Heart left ventricle (tissue), 16 donors: ENCODE data around the gene TLX2. TPM values are rescaled to one million over a fixed set of nuclear protein-coding genes. Genes with fewer than 3 reads are reported as not detected.

Experiments
- ATAC-seq, 4 donors: fragments of 200-7000 bp; cut with Tn5 transposase; one replicate each; pipeline ENCODE4 v1.9.1; 2020 to 2022; ENCODE audit warnings: moderate library complexity in 4 of 4, mild to moderate bottlenecking in 3 of 4, moderate number of reproducible peaks in 1 of 4
- DNase-seq, 5 donors: peaks; one replicate each; pipeline ENCODE4 v3.0.0-alpha.2; 2020
- H3K27ac ChIP-seq, 12 donors: fragments of 200-600 bp; sonication (generic) in 4 of 12; one replicate each; pipeline versions ENCODE4 v1.5.0 to v1.8.0; 2016 to 2022; ENCODE audit warnings: mild to moderate bottlenecking in 2 of 12
- H3K27me3 ChIP-seq, 9 donors: fragments of 200-600 bp; sonication (generic) in 2 of 9; one replicate each; pipeline versions ENCODE4 v1.5.1 to v1.8.0; 2016 to 2022; ENCODE audit warnings: mild to moderate bottlenecking in 3 of 9
- H3K36me3 ChIP-seq, 9 donors: fragments of 200-600 bp; sonication (generic) in 2 of 9; one replicate each; pipeline versions ENCODE4 v1.5.0 to v1.8.0; 2018 to 2022; ENCODE audit warnings: mild to moderate bottlenecking in 2 of 9
- H3K4me1 ChIP-seq, 12 donors: fragments of 200-600 bp; sonication (generic) in 4 of 12; one replicate each; pipeline versions ENCODE4 v1.5.0 to v1.8.0; 2016 to 2022; ENCODE audit warnings: mild to moderate bottlenecking in 3 of 12
- H3K4me3 ChIP-seq, 12 donors: fragments of 200-600 bp; sonication (generic) in 4 of 12; one replicate each; pipeline versions ENCODE4 v1.5.0 to v1.8.0; 2017 to 2022; ENCODE audit warnings: mild to moderate bottlenecking in 9 of 12, moderate library complexity in 4 of 12
- H3K9me3 ChIP-seq, 12 donors: fragments of 200-600 bp; sonication (generic) in 4 of 12; one replicate each; pipeline versions ENCODE4 v1.5.0 to v1.8.0; 2016 to 2022; ENCODE audit warnings: mild to moderate bottlenecking in 1 of 12
- CTCF ChIP-seq, 12 donors: fragments of 200-600 bp; sonication (generic) in 4 of 12; IDR thresholded peaks; one replicate each; pipeline versions ENCODE4 v1.5.0 to v1.8.0; 2018 to 2022; ENCODE audit warnings: antibody characterized with exemption in 12 of 12, mild to moderate bottlenecking in 5 of 12
- POLR2A ChIP-seq, 2 donors: fragments of 450-650 bp; IDR thresholded peaks; one replicate each; pipeline ENCODE4 v1.6.1; 2017; ENCODE audit warnings: antibody characterized with exemption in 2 of 2, mild to moderate bottlenecking in 2 of 2, moderate library complexity in 2 of 2
- WGBS, 4 donors: extraction: QIAGEN DNeasy Blood & Tissue Kit in 2 of 4; methylation state at CpG; one replicate each; pipeline versions ENCODE4 v1.1.5 to v1.1.7; 2013 to 2018; 5-methylcytosine and 5-hydroxymethylcytosine counted together
- intact Hi-C, 10 donors: fragments of 100-400 bp; cut with DNase I; formaldehyde crosslinking; loops; one replicate each; pipeline versions ENCODE4 v1.11.1 to v1.14.2; 2022
- polyA plus RNA-seq, 2 donors: library from polyadenylated mRNA; stranded (reverse); fragments of 200-250 nt; gene quantifications; one replicate each; pipeline ENCODE4 v1.2.3, GENCODE V29; 2013
- total RNA-seq, 9 donors: library from RNA; depleted of rRNA in 2 of 9; stranded (reverse); fragments of >200 nt in 2 of 9; fragmentation: NEBNext Ultra II Directional in 3 of 9; extraction: Animal tissue kit (Norgen Biotek cat#: 25700) in 3 of 9; gene quantifications; one replicate each; pipeline versions ENCODE4 v1.1.0 to v1.2.4, GENCODE V29; 2016 to 2023
- donor health status: ischemic (EF 13 %, LVEDD 7.1; RV severe dilation, severe dysfunction).
- donor health status: healthy with polysubstance abuse.
- donor health status: DM: no; HTN: yes; CAD: no.
- donor health status: DM: no; HTN: no; CAD: no.
- donor health status: ischemic (EF 25% LVEDD 6.9; RV normal size, moderate dysfunction).
- donor health status: ischemic (EF 25% LVEDD 5.7; RV mildly dilated, moderate dysfunction).
- donor health status: healthy.
- donor health status: DM: yes; HTN: yes; CAD: no.
- donor health status: ischemic (EF 35%, LVEDD 5.7; RV mildly dilated, moderate dysfunction).
- donor health status: nonischemic (EF 11% LVEDD 7.7; RV severe dilation, severe dysfunction).
- donor health status: DM: yes; HTN: yes; CAD: no.
- donor health status: PGD.
- donor health status: ischemic (EF 29% LVEDD 5.4; RV normal size, mild dysfunction).
- donor health status: nonischemic (EF 23%, LVEDD 6.1; RV moderate dilation, normal function).

TLX2 gene
- total and polyA plus RNA-seq, 11 donors = not detected

GRCh38 chr2:74472945-74473258 is 41.3 kb upstream of the TLX2 start:
- WGBS, 4 donors = 7 to 22% (median 12%) methylated on average over 7 of the region's 7 CpGs
- Histone ChIP-seq H3K4me1 (peaks cover 4 to 34% (median 21%) of the 10 kb centered on the region in 12 donors), H3K27me3 (no peaks in the 10 kb centered on the region), H3K27ac (peak overlapping the region; percentile 64 to 95 (median 89)), H3K4me3 (peak overlapping the region; percentile 49 to 93 (median 74)), H3K36me3 (peaks cover 0 to 35% (median 21%) of the 10 kb centered on the region in 9 donors), H3K9me3 (no peaks in the 10 kb centered on the region)
- TF ChIP-seq CTCF (IDR thresholded peaks at IDR 0.05) (no peak), POLR2A (IDR thresholded peaks at IDR 0.05) (no peak)
- intact Hi-C loops = no loop called here
- DNase-seq (no peak), ATAC-seq (peak; percentile 3 to 22 (median 6))

- Histone ChIP-seq H3K4me3 (no peak overlapping the region), H3K36me3 (peaks cover 0 to 47% (median 33%) of the 10 kb centered on the region in 9 donors), H3K4me1 (peaks cover 4 to 34% (median 21%) of the 10 kb centered on the region in 12 donors), H3K27me3 (no peaks in the 10 kb centered on the region), H3K27ac (no peak overlapping the region), H3K9me3 (no peaks in the 10 kb centered on the region)
- DNase-seq (no peak), ATAC-seq (no peak)
- WGBS, 4 donors = 91 to 96% (median 93%) methylated on average over 6 of the region's 6 CpGs
- no peak for TF ChIP-seq CTCF (IDR thresholded peaks at IDR 0.05)
- TF ChIP-seq POLR2A (IDR thresholded peaks at IDR 0.05) = no peak
- intact Hi-C loops = no loop called here
Measured at GRCh38 chr2:74474481-74474880, 39.8 kb upstream of the TLX2 start.

GRCh38 chr2:74474899-74475298 is 39.4 kb upstream of the TLX2 start:
- ATAC-seq (no peak), DNase-seq (no peak)
- TF ChIP-seq POLR2A (IDR thresholded peaks at IDR 0.05) (no peak), CTCF (IDR thresholded peaks at IDR 0.05) (peak in 5 of 12 donors; percentile 7 to 17 (median 12))
- no peaks in the 10 kb centered on the region for H3K27me3 ChIP-seq
- intact Hi-C loops = no loop called here
- no peak overlapping the region for H3K4me3 ChIP-seq
- 87 to 95% (median 89%) methylated on average over 5 of the region's 5 CpGs for WGBS, 4 donors
- H3K9me3 ChIP-seq = no peaks in the 10 kb centered on the region
- peaks cover 4 to 34% (median 21%) of the 10 kb centered on the region in 12 donors for H3K4me1 ChIP-seq
- H3K27ac ChIP-seq = no peak overlapping the region
- H3K36me3 ChIP-seq = peaks cover 0 to 51% (median 37%) of the 10 kb centered on the region in 9 donors

- ATAC-seq = no peak
Measured at GRCh38 chr2:74481431-74481830, 32.8 kb upstream of the TLX2 start.

More at GRCh38 chr2:74481431-74481830, 32.8 kb upstream of the TLX2 start:
- H3K9me3 ChIP-seq = no peaks in the 10 kb centered on the region
- no peak for TF ChIP-seq CTCF (IDR thresholded peaks at IDR 0.05)
- no peak for TF ChIP-seq POLR2A (IDR thresholded peaks at IDR 0.05)
- intact Hi-C loops = loop anchor here in 2 of 10 donors (5.0 kb wide), 2 partner anchors 51 to 106 kb away; no protein-coding TSS in a partner anchor
- peaks cover 0 to 57% (median 45%) of the 10 kb centered on the region in 9 donors for H3K36me3 ChIP-seq
- 47 to 69% (median 61%) methylated on average over 3 of the region's 3 CpGs for WGBS, 4 donors
- no peak for DNase-seq
- H3K4me3 ChIP-seq = peak overlapping the region; percentile 71 to 98 (median 88)
- no peaks in the 10 kb centered on the region for H3K27me3 ChIP-seq
- H3K27ac ChIP-seq = peak overlapping the region in 6 of 12 donors; percentile 87 to 97 (median 89)
- H3K4me1 ChIP-seq = peaks cover 5 to 42% (median 25%) of the 10 kb centered on the region in 12 donors
